Measurements from ENCODE around the gene BDP1.
"Not testable (repeated sequence)": the region's sequence is repeated elsewhere in the genome, so short reads cannot be mapped to it uniquely, and the experiment has no call there.

DNA sequence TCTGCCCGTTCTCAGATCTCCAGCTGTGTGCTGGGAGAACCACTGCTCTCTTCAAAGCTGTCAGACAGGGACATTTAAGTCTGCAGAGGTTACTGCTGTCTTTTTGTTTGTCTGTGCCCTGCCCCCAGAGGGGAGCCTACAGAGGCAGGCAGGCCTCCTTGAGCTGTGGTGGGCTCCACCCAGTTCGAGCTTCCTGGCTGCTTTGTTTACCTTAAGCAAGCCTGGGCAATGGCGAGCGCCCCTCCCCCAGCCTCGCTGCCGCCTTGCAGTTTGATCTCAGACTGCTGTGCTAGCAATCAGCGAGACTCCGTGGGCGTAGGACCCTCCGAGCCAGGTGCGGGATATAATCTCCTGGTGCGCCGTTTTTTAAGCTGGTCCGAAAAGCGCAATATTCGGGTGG, 154.5 kb downstream of the BDP1 start:
- TF ChIP-seq, protein P1, sequence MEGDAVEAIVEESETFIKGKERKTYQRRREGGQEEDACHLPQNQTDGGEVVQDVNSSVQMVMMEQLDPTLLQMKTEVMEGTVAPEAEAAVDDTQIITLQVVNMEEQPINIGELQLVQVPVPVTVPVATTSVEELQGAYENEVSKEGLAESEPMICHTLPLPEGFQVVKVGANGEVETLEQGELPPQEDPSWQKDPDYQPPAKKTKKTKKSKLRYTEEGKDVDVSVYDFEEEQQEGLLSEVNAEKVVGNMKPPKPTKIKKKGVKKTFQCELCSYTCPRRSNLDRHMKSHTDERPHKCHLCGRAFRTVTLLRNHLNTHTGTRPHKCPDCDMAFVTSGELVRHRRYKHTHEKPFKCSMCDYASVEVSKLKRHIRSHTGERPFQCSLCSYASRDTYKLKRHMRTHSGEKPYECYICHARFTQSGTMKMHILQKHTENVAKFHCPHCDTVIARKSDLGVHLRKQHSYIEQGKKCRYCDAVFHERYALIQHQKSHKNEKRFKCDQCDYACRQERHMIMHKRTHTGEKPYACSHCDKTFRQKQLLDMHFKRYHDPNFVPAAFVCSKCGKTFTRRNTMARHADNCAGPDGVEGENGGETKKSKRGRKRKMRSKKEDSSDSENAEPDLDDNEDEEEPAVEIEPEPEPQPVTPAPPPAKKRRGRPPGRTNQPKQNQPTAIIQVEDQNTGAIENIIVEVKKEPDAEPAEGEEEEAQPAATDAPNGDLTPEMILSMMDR (IDR thresholded peaks at IDR 0.05), result not testable (repeated sequence)
- not testable (repeated sequence) for TF ChIP-seq POLR2AphosphoS5 (IDR thresholded peaks at IDR 0.05)
